GM11168 (cell line): ENCODE data around the gene CDC14C.
"Not testable (repeated sequence)": the region's sequence is repeated elsewhere in the genome, so short reads cannot be mapped to it uniquely, and the experiment has no call there.

Experiments
- in situ Hi-C: fragments of 300-500 bp; cut with MboI; formaldehyde crosslinking; loops from one replicate; pipeline ENCODE4 v1.12.0; 2022; ENCODE audit warnings: low sequenced_read_pairs; ENCODE audit not compliant: unreplicated experiment

Gene CDC14C

DNA sequence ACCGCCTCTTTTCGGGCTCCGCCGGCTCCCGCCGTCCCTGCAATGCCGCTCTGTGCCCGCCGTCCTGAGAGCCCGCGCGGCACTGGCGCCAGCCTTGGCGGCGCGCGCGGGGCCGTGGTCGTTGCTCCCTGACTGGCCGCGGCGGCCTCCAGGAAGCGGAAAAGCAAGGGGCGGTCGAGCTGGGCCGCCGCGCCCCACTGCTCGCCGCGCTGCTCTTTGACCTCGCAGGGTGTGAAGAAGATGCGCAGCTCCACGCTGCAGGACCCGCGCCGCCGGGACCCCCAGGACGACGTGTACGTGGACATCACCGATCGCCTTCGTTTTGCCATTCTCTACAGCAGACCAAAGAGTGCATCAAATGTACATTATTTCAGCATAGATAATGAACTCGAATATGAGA lies at the start of gene CDC14C:
Gene CDC14C, plus strand, starts transcription at position 115 of the 400 bp plus-strand sequence. Its CDS starts 126 bp downstream, at position 241.
- in situ Hi-C loops, result no loop called here

DNA sequence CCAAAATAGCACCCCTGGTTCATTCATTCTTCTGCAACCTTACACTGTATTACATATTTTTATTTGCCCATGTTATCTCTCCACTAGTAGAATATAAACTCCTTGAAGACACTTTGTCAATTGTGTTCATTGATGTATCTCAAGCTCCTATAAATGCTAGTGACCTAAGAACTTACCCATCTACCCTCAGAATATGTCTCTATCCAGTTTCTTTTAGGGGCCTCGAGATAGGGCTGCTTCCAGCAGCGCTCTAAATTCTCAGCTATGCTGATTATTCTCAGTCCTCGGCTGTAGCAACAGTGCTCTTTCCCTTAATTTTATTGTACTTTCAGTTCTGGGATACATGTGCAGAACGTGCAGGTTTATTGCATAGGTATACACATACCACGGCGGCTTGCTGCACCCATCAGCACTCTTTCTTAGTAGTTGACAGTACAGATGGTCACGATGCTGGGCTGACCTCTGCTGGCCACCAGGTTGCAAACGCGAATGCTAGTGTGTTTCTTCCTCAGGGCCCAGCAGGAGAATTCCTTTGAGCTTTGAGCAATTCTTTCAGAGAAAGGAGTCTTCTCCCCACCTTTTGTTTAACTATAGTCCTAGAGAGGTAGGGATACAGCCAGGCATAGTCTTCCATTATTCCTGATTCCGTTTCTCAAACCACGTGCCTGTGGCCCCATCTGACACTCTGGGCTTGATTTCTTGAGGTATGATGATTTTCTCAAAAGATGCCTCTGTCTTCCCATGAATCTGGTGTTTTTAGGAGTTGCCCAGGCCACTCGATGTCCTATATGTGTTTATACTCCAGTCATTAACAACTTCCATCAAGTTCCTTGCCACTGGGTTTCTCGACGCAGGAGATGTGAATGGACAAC lies 49.1 kb upstream of the CDC14C start:
- in situ Hi-C loops, result no loop called here

DNA sequence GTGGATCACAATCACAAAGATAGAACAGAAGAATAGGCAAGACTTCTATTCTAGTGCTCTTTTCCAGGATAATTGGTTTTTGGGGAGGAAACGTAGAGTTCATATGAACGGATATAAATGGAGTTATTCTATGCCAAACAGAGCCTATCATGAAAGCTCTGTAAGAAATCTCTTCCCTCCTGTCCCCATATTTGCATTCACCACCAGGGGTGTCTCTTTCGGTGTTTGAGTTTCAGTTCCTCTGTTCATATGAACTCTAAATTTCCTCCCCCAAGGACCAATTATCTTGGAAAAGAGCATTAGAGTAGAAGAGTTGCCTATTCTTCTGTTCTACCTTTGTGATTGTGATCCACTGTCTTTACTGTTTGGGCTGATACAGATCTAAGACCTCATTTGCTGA lies 48.3 kb upstream of the CDC14C start:
- in situ Hi-C loops, result no loop called here

DNA sequence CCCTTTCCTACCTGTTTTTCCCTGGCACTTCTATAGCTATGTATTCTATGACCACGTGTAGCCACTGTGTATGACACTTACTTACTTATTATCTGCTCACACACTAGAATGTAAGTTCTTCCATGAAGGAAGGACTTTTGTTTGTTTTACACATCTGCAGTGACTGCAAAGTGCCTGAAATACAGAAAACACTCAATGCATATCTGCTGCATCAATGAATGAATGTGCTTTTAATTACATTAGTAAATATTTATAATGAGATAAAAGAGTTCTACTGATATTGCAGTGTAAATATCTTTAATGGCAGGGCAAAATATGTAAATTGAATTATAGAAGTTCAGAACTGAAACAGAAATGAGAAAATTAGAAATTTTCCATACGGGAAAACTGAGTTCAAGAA lies 43.5 kb upstream of the CDC14C start:
- in situ Hi-C loops, result loop anchor here (10.0 kb wide), 1 partner anchor 594 kb away; no protein-coding TSS in a partner anchor

DNA sequence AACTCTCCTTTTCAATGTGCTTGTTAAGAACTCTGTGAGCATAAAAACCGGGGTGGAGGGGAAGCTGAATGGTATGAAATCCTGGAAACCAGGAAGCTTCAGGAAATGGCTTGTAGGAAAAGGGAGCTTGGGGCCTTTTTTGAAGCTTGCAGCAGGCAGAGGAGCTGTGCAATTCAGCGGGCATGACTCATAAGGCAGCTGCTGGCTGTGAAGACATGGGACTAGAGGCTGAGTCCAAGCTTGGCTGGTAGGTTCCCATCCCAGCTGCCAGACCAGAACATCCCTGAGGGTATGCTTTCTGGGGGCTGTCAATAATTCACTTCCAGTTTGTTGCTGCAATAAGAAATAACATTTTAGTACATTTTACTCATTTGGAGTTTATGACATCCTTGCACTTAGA lies 36.8 kb upstream of the CDC14C start:
- in situ Hi-C loops, result loop anchor here (10.0 kb wide), 1 partner anchor 587 kb away; no protein-coding TSS in a partner anchor

DNA sequence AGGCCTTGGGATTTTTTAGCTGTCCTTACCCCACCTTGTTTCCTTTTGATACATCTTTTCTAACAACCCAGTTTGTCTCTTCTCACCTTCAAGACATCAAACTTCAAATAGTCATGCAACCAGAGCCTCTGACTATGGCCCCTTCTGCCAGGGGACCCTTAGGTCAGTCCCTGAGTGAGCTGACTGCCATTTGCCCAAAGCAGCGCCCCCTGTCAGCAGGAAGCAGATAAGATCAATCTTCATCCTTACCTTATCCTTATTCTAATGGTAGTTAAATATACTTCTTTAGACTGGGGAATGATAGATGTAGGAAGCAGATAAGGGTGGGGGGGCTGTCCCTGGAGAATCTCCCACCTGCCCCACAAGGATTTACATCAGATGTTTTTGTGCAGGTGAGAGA lies 29.8 kb upstream of the CDC14C start:
- in situ Hi-C loops, result no loop called here

DNA sequence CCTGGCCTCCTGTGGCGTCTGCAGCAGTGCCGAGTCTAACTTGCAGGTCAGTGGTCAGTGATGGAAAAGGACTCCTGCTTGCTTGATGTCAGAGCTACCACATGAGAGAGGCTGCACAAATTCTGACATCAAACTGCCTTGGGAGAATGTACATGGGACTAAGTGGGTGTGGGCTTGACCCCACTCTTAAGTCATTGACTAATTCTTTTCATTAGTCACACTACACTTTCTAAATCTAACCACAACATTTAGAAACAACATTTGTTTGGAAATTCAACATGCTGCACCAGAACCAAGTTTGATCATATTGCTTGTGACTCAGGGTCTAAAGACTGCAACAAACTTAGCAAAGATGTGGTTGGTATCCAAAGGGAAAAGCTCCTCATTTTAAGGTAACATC lies 24.4 kb upstream of the CDC14C start:
- in situ Hi-C loops, result no loop called here

DNA sequence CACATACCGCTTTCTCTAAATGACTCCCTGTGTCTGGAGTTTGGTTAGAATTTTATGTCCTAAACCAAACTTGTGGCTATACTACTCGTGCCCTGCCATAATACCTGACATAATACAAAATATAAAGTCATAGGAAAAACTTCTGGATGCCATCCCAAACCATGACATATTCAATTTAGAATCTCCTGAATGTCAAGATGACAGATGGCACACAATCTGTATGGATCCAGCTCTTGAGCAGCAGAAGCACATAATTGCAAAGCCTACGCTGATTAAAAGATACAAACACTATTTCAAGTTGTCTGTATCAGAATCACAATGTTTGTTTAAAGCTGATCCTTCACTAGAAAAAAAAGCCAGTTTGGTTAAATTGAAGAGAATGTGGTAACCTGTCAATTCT lies 22.4 kb upstream of the CDC14C start:
- in situ Hi-C loops, result no loop called here

DNA sequence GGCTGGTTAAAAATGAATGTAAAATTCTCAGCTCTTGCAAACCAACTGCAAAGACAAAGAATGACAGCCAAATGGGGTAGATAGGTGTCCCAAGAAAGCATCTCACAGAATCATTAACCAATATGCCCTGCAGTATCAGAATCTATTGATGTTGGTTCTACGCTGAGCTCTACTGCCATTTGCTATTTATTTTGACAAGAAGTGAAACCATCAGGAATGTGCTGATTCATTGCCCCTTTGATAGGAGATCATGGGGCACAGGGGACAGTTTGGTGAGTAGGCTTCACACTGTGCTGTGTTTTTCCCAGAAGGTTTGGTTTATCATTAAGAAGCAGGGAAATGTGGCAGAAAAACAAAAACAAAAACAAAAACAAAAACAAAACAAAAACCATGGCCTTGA lies 19.4 kb upstream of the CDC14C start:
- in situ Hi-C loops, result no loop called here

DNA sequence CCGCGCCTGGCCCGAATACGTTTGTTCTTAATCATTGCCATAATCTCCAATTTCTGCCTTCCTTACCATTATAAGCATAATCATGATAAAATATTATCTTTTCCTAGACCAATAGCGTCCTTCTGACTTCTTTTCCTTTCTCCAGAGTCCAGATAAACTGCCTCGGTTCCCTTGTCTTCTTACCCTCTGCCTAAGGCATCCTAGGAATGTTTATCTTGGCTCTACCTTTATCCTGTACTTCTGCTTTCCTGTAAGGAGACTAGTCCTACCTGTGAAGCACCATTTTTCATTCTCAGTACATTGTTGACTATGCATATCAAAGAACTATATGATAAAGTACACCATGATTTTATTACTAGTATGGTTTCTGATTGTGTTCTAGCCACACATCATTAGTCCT lies 18.7 kb upstream of the CDC14C start:
- in situ Hi-C loops, result not testable (repeated sequence)

DNA sequence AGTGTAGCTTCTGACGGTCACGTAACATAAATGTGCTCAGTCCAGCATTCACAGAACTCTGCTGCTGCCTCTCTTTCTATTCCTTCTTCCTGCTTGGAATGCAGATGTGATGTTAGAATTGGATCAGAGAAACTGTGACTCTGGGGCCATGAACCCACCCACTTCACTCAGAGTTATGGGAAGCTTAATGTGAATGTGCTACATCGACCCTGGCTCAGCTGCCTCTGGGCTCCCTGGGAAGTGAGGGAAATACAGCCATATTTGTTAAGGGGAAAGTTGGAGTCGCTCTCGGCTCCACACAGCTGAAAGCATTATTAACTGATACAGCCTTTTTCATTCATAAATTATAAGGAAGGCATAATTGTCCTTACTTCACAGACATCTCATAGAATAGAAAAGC lies 14.5 kb upstream of the CDC14C start:
- in situ Hi-C loops, result not testable (repeated sequence)

DNA sequence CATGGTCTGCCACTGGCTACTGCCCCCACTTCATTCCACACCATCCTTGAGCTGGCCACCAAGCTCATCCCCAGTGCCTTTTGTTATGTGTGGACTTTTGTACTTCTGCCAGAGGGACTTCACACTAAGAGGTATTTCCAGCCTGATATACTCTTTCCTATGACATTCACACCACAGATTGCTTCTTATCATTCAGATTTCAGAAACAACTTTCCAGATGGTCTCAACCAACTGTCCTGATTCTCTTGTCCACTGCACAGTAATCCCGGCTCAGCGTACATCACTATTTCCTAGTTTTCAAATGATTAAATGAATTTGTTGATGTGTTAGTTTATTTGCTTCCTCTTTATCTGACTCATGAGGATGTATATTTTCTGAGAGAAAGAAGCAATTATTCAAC lies 7.1 kb downstream of the CDC14C start:
- in situ Hi-C loops, result no loop called here

DNA sequence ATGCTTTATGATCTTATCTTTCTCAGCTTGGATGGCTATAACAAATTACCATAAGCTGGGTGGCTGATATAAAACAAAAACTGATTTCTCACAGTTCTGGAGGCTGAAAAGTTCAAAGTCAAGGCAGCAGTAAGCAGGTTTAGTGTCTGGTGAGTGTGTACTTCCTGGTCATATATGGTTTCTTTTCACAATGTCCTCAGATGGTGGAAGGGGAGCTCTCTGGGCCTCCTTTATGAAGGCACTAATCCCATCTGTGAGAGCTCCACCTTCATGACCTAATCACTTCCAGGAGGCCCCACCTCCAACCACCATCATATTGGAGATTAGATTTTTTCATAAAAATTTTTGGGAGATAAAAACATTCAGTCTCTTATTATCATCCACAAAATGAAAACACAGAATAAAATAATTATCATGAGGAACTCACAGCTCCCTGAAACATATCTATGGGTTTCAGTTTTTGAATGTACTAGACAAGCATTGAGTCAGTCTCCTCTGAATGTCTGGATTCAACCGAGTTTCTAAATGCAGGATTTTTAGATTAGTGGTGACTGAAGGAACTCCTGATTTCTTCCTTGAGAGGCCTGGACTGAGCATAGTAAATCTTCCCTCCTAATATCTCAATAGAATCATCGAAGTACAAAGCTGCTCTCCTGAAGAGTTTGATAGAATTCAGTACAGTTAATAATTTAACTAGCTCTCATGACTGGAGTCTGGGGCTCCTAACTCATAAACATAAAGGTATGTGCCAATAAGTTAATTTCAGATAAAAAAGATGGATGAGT lies 8.0 kb downstream of the CDC14C start:
- in situ Hi-C loops, result no loop called here

DNA sequence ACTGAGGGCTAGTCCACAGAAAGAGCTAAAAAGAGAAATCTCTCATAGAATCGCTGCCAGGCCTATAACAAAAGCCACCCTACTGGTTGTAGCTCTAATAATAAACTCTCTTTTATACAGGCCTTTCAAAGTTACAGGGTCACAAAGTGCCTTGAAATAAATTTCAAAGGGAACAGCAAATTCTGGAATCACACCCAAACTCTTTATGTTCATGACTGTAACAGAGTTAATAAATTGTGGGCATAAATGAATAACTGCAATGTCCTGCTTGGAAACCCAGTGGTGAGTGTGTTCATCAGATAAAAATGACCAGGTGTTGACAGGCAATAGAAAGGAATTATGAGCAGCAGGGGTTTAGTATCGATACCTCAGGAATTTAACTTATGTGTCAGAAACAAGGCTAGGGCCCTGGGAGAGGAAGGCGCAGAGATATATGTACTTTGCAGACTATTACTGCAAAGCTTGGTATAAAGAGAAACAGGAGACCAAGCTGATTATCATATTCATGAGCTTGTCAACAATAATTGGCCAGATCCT lies 9.3 kb downstream of the CDC14C start:
- in situ Hi-C loops, result no loop called here

DNA sequence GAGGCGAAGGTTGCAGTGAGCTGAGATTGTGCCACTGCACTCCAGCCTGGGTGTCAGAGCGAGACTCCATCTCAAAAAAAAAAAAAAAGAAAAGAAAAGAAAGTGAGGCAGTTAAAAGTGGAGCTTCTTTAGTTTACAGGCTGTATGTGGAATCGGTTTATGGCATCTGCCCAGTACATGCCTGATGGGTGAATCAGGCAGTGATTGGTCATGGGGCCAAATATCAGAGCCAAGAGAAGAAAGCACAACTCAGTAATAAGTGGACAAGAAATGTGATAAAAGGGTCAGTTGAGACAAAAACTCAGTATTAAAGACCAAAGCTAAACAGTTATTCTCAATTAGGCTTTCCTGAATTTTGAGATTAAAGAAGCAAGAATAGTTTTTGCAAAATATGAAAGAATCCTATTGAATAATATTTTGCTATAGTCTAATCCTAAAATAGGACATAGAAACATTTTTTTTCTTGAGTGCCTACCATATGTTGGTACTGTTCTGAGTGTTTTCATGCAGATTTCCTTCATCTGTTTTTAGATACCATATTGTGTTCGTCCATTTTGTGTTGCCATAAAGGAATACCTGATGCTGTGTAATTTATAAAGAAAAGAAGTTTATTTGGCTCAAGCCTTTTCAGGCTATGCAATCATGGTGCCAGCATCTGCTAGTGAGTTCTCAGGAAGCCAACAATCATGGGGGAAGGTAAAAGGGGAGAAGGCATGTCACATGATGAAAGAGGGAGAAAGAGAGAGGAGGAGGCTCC lies 14.4 kb downstream of the CDC14C start:
- in situ Hi-C loops, result no loop called here

DNA sequence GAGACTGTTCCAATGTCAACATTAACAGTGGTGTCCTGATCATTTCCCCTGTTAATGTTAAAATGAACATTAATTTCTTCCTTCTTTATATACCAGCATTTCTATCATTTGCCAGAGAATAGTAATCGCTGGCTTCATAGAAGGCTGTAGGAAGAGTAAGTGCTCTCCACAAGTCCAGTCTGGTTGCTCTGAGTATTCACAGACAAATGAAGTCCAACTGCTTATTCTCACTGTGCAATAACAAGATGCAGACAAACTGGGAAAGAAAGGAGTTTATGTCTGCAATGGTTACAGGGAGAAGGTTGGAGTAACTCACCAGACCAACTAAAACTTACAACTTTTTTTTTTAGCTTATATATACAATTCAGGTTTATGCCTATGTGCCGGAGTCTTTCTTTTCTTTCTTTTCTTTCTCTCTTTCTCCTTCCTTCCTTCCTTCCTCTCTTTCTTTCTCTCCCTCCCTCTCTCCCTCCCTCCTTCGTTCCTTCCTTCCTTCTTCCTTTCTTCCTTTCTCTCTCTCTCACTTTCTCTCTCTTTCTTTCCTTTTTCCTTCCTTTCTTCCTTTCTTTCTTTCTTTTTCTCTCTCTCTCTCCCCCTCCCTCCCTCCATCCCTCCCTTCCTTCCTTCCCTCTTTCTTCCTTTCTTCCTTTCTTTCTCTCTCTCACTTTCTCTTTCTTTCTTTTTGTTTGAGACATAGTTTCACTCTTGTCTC lies 19.1 kb downstream of the CDC14C start:
- in situ Hi-C loops, result no loop called here

DNA sequence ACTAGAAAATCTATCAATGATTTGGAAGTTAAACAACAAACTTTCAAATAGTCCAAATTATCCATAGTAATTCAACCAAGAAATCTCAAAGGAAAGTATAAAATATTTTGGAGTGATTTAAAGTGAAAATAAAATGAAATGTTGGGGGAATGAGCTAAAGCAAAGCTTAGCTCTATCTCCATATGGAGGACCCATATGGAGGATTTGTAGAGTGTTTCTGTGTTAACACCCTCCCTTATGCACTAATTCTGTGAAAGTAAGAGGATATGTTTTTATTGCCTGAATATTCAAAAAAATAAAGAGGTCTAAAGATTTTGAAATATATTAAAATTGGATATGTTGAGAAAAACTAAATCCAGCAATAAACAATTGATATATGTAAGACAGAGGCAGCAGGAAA lies 31.6 kb downstream of the CDC14C start:
- in situ Hi-C loops, result no loop called here

DNA sequence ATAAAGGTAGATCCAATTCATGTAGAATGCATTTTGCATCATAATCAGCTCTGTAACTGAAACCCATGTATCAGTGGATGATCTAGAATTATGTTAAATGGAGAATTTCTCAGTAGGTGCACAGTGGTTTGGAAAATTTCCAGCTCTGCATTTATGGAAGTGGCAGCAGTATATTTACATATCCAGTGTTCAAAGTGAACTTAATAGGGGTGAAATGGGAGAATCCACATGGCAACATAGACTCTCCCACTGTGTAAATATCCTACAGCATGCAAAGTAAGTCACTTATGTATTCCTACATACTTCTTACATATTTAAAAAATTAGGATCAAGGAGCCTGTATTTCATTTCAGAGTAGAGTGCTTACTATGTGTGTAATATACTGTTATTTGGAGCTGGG lies 35.3 kb downstream of the CDC14C start:
- in situ Hi-C loops, result no loop called here

DNA sequence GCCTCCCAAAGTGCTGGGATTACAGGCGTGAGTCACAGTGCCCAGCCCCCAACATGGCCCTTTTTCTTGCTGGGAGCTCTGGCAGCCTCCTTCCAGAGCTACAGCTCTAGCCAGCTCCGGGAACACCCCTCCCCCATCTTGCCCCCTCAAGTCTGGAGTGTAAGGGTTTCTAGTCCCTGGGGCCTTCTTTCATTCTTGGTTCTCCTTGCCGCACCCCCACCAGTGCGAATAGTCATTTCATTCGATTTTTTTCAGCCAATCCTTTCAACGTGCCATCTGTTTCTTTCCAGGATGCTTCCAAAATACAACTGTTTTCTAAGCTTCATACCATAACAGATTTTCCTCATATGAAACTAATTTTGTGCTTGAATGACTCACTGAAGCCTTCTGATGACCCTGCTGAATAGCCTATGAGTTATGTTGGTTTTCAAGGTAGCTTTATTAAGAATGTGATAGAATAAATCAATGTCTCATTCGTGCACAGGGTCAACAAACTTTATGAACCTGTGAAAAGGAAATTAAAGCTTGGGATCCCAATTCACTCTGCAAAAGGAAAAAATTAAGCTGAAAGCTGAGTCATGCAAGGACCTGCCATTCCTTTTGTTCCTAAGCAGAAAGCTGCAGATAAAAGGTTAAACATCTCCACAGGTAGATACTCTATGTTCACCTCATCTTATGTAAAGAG lies 38.6 kb downstream of the CDC14C start:
- in situ Hi-C loops, result no loop called here
